Right renal cortex interstitium (tissue), 3 donors: ENCODE results near the gene NSD2. TPM values are rescaled to one million over a fixed set of nuclear protein-coding genes. Genes with fewer than 3 reads are reported as not detected.
A peak's percentile ranks its signal among the peaks of the same experiment; 100 is the strongest.
"Not testable (repeated sequence)": the region's sequence is repeated elsewhere in the genome, so short reads cannot be mapped to it uniquely, and the experiment has no call there.

Experiments used
- DNase-seq, 3 donors: peaks; one replicate each; pipeline ENCODE4 v3.0.0-alpha.2; 2013; ENCODE audit warnings: low read depth in 3 of 3, low spot score in 2 of 3
- polyA plus RNA-seq, 3 donors: library from polyadenylated mRNA; unstranded; fragments of 120-200 nt; gene quantifications; one replicate each; pipeline ENCODE4 v1.2.1, GENCODE V29; 2013; ENCODE audit not compliant: insufficient read length in 3 of 3

NSD2 gene
- polyA plus RNA-seq, 3 donors = 73.8 to 76.6 (median 75.5) TPM

DNA sequence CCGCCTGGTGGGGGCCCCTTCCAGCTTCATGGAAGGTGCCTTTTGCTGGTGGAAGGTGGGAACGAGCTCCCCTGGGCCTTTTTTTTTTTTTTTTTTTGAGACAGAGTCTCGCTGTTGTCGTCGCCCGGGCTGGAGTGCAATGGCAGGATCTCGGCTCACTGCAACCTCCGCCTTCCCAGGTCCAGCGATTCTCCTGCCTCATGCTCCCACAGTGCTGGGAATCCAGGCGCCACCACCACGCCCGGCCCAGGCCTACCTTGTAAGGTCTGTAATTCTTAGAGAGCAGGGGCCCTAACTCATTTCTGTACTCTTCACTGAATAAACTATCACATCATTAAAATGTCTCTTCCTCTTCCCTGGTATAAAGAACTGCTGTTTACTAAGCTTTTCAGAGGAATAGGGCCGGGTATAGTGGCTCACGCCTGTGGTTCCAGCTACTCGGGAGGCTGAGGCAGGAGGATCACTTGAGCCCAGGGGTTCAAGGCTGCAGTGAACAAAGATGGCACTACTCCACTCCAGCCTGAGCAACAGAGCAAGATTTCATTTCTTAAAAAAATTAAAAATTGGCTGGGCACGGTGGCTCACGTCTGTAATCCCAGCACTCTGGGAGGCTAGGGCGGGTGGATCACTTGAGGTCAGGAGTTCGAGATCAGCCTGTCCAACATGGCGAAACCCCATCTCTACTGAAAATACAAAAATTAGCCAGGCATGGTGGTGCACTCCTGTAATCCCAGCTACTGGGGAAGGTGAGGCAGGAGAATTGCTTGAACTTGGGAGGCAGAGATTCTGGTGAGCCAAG lies 122.7 kb downstream of the NSD2 start:
- DNase-seq = not testable (repeated sequence)

DNA sequence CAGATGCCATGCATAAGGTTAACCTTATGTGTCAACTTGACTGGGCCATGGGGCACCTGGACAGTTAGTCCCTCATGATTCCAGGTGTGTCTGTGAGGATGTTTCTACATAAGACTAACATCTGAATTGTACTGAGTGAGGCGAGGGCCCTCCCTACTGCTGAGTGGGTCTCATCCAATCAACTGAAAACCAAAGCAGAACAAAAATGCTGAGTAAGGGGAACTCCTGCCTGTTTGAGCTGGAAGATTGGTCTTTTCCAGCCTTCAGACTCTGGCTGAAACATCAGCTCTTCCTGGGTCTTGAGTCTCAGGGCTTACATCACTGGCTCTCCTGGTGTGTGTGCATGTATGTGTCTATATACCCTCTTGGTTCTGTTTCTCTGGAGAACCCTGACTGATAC lies 123.7 kb downstream of the NSD2 start:
- DNase-seq = no peak

DNA sequence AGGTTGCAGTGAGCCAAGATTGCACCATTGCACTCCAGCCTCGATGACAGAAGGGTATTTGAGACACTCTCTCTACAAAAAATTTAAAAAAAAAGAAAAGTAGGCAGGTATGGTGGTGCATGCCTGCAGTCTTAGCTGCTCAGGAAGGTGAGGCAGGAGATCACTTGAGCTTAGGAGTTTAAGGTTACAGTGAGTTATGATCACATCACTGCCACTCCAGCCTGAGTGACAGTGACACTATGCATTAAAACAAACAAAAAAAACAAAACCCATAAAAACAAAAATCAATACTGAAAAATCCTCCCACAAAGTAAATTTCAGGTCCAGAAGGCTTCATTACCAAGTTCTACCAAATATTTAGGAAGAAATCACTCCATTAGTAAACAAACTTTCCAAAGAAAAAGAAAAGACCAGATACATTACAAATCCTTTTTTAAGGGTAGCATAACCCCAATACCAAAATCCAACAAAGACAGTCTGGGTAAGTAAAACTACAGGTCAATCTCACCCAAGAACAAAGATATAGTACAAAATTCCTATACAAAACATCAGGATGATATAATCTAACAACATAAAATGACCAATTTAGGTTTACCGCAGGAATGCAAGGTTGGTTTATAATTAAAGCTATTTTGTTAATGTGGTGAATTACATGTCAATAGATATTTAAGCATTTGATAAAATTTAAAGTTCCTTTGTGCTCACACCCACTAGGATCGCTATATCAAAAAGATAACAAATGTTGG lies 125.8 kb downstream of the NSD2 start:
- DNase-seq = no peak

DNA sequence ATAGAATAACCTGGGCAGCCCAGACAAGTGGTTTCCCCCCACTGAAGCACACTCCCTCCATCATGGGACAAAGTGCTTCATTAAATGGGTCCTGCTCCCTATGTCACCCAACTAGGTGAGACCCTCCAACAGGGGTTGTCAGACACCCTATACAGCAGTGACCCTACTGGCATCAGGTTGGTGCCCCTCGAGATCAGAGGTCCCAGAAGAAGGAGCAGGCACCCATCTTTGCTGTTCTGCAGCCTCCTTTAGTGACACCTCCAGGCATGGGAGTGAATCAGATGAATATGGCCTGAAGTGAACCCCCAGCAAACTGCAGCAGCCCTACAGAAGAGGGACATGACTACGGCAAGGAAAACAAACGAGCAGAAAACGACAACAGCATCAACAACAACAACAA lies 126.5 kb downstream of the NSD2 start:
- DNase-seq = no peak

DNA sequence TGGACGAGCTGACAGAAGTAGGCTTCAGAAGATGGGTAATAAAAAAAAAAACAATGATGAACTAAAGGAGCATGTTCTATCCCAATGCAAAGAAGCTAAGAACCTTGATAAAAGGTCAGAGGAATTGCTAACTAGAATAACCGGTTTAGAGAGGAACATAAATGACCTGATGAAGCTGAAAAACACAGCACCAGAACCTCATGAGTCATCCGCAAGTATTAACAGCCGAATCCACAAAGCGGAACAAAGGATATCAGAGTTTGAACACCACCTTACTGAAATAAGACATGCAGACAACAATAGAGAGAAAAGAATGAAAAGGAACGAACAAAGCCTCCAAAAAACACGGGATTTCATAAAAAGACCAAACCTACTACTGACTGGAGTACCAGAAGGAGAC lies 127.1 kb downstream of the NSD2 start:
- DNase-seq = no peak

DNA sequence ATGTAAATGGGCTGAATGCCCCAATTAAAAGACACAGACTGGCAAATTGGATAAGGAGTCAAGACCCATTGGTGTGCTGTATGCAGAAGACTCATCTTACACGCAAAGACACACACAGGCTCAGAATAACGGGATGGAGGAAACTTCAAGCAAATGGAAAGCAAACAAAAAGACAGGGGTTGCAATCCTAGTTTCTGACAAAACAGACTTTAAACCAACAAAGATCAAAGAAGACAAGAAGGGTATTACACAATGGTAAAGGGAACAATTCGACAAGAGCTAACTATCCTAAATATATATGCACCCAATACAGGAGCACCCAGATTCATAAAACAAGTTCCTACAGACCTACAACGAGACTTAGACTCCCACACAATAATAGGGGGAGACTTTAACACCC lies 128.1 kb downstream of the NSD2 start:
- not testable (repeated sequence) for DNase-seq

DNA sequence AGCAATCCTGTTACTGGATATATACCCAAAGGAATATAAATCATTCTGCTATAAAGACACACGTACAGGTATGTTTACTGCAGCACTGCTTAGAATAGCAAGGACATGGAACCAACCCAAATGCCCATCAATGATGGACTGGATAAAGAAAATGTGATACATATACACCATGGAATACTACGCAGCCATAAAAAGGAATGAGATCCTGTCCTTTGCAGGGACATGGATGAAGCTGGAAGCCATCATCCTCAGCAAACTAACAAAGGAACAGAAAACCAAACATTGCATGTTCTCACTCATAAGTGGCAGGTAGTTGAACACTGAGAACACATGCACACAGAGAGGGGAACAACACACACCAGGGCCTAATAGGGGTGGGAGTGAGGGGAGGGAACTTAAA lies 132.2 kb downstream of the NSD2 start:
- DNase-seq = not testable (repeated sequence)

DNA sequence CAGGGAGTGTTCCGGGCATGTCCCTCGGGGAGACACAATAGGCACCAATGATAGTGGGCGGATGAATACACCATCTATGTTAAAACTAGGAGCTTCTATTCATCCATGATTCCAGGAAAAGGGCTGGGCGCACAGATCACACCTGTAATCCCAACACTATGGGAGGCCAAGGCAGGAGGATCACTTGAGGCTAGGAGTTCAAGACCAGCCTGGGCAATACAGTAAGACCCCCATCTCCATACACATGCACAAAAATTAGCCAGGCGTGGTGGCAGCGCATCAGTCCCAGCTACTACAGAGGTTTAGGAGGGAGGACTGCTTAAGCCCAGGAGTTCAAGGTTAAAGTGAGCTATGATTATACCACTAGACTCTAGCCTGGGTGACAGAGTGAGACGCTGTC lies 135.2 kb downstream of the NSD2 start:
- DNase-seq = no peak

DNA sequence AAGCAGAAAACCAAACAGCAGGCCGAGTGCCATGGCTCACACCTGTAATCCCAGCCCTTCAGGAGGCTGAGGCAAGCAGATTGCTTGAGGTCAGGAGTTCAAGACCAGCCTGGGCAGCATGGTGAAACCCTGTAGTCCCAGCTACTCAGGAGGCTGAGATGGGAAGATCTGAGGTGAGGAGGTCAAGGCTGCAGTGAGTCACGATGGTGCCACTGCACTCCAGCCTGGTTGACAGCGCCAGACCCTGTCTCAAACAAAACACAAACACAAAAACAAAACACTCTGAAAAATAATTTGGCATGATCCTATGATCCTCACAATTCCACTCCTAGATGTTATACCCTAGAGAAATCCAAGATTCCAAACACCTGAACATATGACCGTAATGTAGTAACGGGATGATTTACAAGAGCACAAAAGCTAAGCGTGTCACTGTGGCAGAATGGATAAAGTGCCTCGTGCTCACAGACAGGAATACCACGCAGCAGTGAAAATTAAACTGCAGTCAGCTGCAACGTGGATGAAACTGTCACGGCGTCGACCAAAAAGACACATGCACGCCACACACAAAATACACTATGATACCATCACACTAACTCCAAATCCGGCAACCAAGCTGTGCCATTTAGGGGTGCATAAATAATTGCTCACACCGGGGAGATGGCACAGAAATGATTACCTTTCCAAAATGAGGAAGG lies 135.9 kb downstream of the NSD2 start:
- no peak for DNase-seq

DNA sequence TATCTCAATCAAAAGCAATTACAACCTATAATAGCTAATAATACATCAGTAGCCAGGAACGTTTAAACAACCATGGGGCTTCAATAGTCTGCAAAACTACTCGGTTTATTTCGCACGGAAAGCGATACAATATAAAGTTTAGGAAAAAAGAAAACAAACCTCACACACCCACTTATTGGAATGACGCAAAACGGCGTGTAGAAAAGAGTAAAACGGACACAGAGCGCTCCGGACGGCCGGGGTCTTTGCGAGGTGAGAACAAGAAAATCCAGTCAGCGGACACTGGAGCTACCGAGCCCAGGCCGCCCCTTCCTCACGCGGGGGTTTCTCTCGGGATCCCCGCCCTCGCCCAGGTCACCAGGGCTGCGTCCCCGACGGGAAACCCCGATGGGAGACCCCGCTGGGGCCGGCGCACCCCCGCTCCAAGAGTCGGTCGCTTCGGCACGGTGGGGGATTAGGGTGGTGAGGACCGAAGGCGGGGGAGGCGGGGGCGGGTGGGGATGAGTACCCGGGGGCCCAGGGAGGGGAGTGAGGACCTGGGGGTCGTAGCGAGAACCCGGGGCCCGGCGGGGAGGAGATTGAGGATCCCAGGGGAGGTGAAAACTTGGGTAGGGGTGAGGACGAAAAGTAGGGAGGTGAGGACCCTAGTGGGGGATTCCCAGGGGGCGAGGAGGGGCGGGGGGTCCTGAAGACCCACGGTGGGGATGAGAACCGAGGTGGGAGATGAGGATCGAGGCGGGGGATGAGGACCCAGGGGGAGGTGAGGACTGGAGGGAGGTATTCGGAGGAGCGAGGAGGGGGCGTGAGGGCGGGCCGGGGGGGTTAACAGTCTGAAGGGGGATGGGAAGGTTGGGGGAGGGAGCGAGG lies 136.8 kb downstream of the NSD2 start:
- no peak for DNase-seq

DNA sequence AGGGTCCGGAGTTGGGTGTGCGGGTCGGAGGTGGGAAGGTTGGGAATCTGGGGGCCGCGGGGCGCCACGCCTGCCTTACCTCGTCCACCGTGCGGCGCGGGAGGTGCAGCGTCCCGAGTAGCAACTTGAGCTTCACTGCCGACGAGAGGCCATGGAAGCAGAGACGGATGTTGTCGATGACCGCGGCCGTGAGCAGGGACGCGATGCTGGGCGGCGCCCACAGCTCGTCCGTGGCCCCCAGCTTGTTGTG lies 137.4 kb downstream of the NSD2 start:
- DNase-seq = no peak

DNA sequence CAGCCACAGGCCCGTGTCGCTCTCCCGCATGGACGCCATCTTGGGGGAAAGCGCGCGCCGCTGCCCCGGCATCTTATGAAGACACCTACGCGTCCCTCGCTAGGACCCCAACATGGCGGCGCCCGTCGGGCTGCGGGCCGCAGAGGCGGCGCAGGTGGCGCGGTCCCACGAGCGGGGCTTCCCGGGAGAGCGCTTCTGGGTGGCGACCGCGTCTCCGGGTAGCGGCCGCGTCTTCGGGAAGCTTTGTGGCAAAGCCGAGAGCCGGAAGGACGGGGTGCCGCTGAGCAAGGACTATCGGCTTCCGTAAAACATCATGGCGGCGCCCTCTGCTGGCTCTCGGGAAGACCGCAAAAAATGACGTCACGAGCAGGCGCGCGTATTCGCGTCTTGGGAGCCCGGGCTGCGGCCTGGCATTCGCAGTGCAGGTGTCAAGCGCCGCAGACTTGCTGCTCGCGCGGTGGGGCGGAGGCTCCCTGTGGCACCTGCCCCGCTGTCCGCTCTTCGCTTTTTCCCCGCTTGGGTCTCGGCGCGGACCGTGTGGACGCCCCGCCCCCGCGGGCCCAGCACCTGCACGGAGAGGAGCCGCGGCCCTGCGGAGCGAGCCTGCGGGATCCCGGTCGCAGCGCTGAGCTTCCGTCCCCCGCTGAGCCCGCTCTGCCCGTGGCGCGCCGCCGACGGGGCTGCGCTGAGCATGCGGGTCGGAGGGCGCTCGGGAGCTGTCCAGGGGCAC lies 137.9 kb downstream of the NSD2 start, which contains the start of gene NELFA:
Gene NELFA (minus strand): TSS at position 54 of the 730 bp plus-strand sequence. CDS start 15 bp downstream, at position 39.
- DNase-seq = peak; percentile 90 to 94 (median 92)

DNA sequence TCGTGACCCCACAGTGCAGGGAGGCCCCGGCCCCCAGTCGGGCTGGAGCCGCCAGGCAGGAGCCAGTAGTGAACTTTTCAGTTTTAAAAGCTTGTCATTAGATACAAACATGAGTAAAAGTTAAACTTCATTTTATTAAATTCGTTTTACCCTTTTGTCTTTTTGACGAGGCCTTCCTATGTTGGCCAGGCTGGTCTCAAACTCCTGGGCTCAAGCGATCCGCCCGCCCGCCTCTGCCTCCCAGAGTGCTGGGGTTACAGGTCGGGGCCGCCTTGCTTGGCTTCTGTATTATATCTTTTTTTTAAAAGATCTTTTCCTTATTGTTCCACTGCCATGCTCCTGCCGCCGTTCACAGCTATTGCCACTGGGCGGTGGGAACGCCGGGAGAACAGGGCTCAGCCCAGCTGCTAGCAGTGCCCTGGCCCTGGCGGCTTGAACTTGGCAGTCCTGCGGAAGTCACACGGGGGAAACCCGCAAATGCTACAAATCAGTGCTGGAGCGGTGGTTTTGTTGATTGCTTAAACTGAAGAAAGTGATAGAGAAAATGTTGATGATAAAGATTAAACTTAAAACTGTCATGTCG lies 138.5 kb downstream of the NSD2 start:
- DNase-seq = peak in 1 of 3 donors; percentile 10

DNA sequence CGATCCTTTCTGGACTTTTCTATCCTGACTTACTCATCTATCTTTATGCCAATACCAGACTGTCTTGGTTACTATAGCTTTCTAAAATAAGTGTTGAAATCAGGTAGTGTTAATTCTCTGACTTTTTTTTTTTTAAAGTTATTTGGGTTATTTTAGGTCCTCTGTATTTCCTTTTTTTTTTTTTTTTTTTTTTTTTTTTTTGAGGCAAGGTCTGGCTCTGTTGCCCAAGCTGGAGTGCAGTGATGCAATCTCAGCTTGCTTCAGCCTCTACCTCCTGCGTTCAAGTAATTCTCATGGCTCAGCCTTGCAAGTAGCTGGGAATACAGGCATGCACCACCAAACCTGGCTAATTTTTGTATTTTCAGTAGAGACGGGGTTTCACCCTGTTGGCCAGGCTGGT lies 140.4 kb downstream of the NSD2 start:
- no peak for DNase-seq

DNA sequence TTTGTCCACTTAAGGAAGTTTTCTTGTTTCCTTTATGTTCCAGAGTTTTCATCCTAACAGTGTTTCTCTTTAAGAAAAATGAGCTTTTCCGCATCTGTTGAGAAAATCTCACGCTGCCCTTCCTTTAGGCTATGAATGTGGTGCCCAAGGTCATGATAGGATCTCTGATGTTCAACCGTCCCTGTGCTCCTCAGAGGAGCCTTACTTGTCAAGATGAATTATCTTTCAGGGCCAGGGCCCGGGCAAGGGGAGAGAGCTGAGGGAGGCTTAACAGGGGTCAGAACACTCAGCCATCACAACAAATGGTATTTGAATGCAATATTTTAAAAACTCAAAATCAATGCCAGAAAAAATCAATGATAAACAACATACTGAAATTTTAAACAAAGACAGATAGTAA lies 143.8 kb downstream of the NSD2 start:
- DNase-seq = no peak

DNA sequence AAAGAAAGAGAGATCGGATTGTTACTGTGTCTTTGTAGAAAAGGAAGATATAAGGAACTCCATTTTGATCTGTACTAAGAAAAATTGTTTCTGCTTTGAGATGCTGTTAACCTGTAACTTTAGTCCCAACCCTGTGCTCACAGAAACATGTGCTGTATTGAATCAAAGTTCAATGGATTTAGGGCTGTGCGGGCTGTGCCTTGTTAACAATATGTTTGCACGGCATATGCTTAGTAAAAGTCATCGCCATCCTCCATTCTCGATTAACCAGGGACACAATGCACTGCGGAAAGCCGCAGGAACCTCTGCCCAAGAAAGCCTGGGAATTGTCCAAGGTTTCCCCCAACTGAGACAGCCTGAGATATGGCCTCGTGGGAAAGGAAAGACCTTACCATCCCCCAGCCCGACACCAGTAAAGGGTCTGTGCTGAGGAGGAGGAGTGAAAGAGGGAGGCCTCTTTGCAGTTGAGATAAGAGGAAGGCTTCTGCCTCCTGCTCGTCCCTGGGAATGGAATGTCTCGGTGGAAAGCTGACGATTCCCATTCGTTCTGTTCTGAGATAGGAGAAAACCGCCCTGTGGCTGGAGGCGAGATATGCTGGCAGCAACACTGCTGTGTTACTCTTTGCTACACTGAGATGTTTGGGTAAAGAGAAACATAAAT lies 150.3 kb downstream of the NSD2 start:
- DNase-seq = not testable (repeated sequence)

DNA sequence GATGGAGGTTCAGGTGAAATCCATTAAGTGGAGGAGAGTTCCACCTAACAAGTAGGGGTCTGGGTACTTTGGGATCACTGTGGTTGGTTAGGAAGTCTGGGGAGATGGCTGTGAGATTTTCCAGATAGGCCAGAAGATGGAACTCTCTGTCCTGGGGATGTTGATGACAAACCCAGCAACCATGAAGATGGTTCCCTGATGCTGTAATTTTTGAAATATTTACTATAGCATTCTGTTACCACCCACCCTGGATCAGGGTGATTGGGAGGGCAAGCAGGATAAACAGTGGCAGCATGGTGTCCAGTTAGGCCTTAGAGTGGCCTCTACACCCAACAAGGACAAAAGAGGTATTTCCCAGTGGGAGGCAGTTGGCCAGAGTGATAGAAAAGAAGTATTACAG lies 153.5 kb downstream of the NSD2 start:
- no peak for DNase-seq

DNA sequence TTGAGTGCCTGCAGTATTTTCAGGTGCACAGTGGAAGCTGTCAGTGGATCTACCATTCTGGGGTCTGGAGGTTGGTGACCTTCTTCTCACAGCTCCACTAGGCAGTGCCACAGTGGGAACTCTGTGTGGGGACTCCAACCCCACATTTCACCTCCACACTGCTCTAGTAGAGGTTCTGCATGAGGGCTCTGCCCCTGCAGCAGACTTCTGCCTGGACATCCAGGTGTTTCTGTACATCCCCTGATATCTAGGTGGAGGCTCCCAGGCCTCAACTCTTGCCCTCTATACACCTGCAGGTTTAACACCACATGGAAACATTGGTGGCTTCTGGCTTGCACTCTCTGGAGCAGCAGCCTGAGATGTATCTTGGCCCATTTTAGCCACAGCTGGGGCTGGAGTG lies 154.6 kb downstream of the NSD2 start:
- no peak for DNase-seq

DNA sequence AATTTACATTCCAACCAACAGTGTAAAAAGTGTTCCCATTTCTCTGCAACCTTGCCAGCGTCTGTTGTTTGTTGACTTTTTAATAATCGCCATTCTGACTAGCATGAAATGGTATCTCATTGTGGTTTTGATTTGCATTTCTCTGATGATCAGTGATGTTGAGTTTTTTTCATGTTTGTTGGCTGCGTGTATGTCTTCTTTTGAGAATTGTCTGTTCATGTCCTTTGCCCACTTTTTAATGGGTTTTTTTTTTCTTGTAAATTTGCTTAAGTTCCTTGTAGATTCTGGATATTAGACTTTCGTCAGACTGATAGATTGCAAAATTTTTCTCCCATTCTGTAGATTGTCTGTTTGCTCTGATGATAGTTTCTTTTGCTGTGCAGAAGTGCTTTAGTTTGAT lies 155.9 kb downstream of the NSD2 start:
- DNase-seq = not testable (repeated sequence)
